Astrocyte (in vitro differentiated cells and primary cell): ENCODE results near the gene SYT6. TPM values are rescaled to one million over a fixed set of nuclear protein-coding genes. Genes with fewer than 3 reads are reported as not detected.
A peak's percentile ranks its signal among the peaks of the same experiment; 100 is the strongest.

ENCODE experiments used
- DNase-seq: peaks from one replicate; pipeline ENCODE4 v3.0.0-alpha.2; 2010; ENCODE audit warnings: low read depth
- FAIRE-seq: peaks from 2 replicates; lab custom pipeline; 2011; peaks lifted over from hg19 to GRCh38; lab: Jason Lieb, UNC
- H2AFZ ChIP-seq: 2 replicates; pipeline ENCODE4 v1.6.0; 2012; ENCODE audit warnings: low read depth, low read length, inconsistent platforms
- H3K27ac ChIP-seq: 2 replicates; pipeline ENCODE4 v1.5.1; 2011; ENCODE audit warnings: low read depth, low read length, inconsistent platforms
- H3K27me3 ChIP-seq: 2 replicates; pipeline ENCODE4 v1.6.0; 2011; ENCODE audit warnings: low read length, inconsistent platforms; ENCODE audit not compliant: insufficient read depth
- H3K36me3 ChIP-seq: 2 replicates; pipeline ENCODE4 v1.5.1; 2011; ENCODE audit warnings: low read length, inconsistent platforms; ENCODE audit not compliant: insufficient read depth
- H3K4me1 ChIP-seq: 2 replicates; pipeline ENCODE4 v1.5.1; 2011; ENCODE audit warnings: low read length, inconsistent platforms; ENCODE audit not compliant: insufficient read depth
- H3K4me2 ChIP-seq: 2 replicates; pipeline ENCODE4 v1.6.0; 2012; ENCODE audit warnings: low read length, inconsistent platforms
- H3K4me3 ChIP-seq: 2 replicates; pipeline ENCODE4 v1.5.1; 2011; ENCODE audit warnings: low read depth, mild to moderate bottlenecking, low read length, inconsistent platforms; ENCODE audit not compliant: insufficient read depth
- H3K79me2 ChIP-seq: 2 replicates; pipeline ENCODE4 v1.6.0; 2012; ENCODE audit warnings: mild to moderate bottlenecking, low read length, inconsistent platforms; ENCODE audit not compliant: insufficient read depth
- H3K9ac ChIP-seq: 2 replicates; pipeline ENCODE4 v1.6.0; 2012; ENCODE audit warnings: mild to moderate bottlenecking, low read length, inconsistent platforms
- H3K9me3 ChIP-seq: 2 replicates; pipeline ENCODE4 v1.5.1; 2012; ENCODE audit warnings: low read depth, mild to moderate bottlenecking, low read length, inconsistent platforms; ENCODE audit not compliant: insufficient read depth
- H4K20me1 ChIP-seq: 2 replicates; pipeline ENCODE4 v1.6.0; 2012; ENCODE audit warnings: low read length, inconsistent platforms; ENCODE audit not compliant: insufficient read depth
- H3K27ac Mint-ChIP-seq: one replicate; pipeline ENCODE4 v1.8.0; 2021; ENCODE audit warnings: mild to moderate bottlenecking, mixed read lengths; ENCODE audit not compliant: unreplicated experiment
- H3K27me3 Mint-ChIP-seq: one replicate; pipeline ENCODE4 v1.8.0; 2021; ENCODE audit warnings: low read depth, mixed read lengths; ENCODE audit not compliant: unreplicated experiment
- H3K36me3 Mint-ChIP-seq: one replicate; pipeline ENCODE4 v1.8.0; 2021; ENCODE audit warnings: low read depth, mixed read lengths; ENCODE audit not compliant: unreplicated experiment
- H3K4me1 Mint-ChIP-seq: one replicate; pipeline ENCODE4 v1.8.0; 2021; ENCODE audit warnings: low read depth, mixed read lengths; ENCODE audit not compliant: unreplicated experiment
- H3K4me3 Mint-ChIP-seq: one replicate; pipeline ENCODE4 v1.8.0; 2021; ENCODE audit warnings: mild to moderate bottlenecking, moderate library complexity, mixed read lengths; ENCODE audit not compliant: unreplicated experiment
- H3K9me3 Mint-ChIP-seq: one replicate; pipeline ENCODE4 v1.8.0; 2021; ENCODE audit warnings: mild to moderate bottlenecking, mixed read lengths; ENCODE audit not compliant: unreplicated experiment
- CTCF ChIP-seq: IDR thresholded peaks from 2 replicates; pipeline ENCODE4 v1.5.1; 2011; ENCODE audit warnings: low read depth, mild to moderate bottlenecking, inconsistent platforms, low read length, moderate library complexity; ENCODE audit not compliant: insufficient read depth
- EZH2 ChIP-seq: IDR thresholded peaks from 2 replicates; pipeline ENCODE4 v1.6.1; 2012; ENCODE audit warnings: mild to moderate bottlenecking, low read length, inconsistent platforms; ENCODE audit not compliant: insufficient read depth
- total RNA-seq: library from RNA; stranded (reverse); gene quantifications from 2 replicates; pipeline ENCODE4 v1.2.1, GENCODE V29; 2021

SYT6 gene
- total RNA-seq, 1 donor from 2014 or later, result 0.39 TPM

GRCh38 chr1:114155706-114156105, 2.0 kb upstream of the SYT6 start:
- H3K4me3 ChIP-seq, result no peak overlapping the region
- Mint-ChIP-seq H3K27ac (no peak overlapping the region), H3K4me3 (peak overlapping the region; percentile 4), H3K36me3 (peaks cover 2% of the 10 kb centered on the region), H3K9me3 (peaks cover 5% of the 10 kb centered on the region), H3K27me3 (peaks cover 78% of the 10 kb centered on the region), H3K4me1 (no peaks in the 10 kb centered on the region)
- peaks cover 78% of the 10 kb centered on the region for H3K27me3 ChIP-seq
- peaks cover 24% of the 10 kb centered on the region for H3K4me1 ChIP-seq
- no peaks in the 10 kb centered on the region for H3K36me3 ChIP-seq
- no peak overlapping the region for H3K27ac ChIP-seq
- H3K79me2 ChIP-seq, result no peaks in the 10 kb centered on the region
- no peaks in the 10 kb centered on the region for H3K9me3 ChIP-seq
- FAIRE-seq (no peak), DNase-seq (no peak)
- H3K4me2 ChIP-seq, result no peak overlapping the region
- H3K9ac ChIP-seq, result no peak overlapping the region
- no peak overlapping the region for H2AFZ ChIP-seq
- H4K20me1 ChIP-seq, result no peaks in the 10 kb centered on the region
- TF ChIP-seq EZH2 (no peak), CTCF (no peak)

DNA sequence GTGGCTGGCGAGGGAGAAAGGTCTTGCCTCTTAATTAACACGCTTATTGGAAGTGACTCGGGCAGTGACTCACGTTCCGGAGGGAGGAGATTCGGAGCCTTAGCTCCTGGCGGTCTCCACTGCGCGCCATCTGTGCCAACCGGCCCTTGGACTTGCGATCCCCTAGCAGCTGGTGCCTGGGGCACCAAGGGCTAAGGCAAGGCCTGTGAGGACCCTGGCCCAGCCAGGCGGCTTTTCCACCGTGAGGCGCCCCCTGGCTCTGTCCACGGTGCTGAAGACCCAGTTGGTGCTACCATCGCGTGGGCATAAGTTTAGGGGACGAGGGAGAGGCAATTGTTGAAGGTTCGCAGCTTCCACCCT, 1.3 kb upstream of the SYT6 start:
- H3K79me2 ChIP-seq, result no peaks in the 10 kb centered on the region
- H3K27me3 Mint-ChIP-seq, result peaks cover 77% of the 10 kb centered on the region
- H3K36me3 Mint-ChIP-seq, result peaks cover 2% of the 10 kb centered on the region
- no peaks in the 10 kb centered on the region for H4K20me1 ChIP-seq
- peaks cover 80% of the 10 kb centered on the region for H3K27me3 ChIP-seq
- no peak for TF ChIP-seq EZH2
- TF ChIP-seq CTCF, result no peak
- no peak overlapping the region for H3K27ac ChIP-seq
- no peak overlapping the region for H3K27ac Mint-ChIP-seq
- H3K4me1 Mint-ChIP-seq, result peaks cover 4% of the 10 kb centered on the region
- no peaks in the 10 kb centered on the region for H3K36me3 ChIP-seq
- H3K9me3 ChIP-seq, result no peaks in the 10 kb centered on the region
- peaks cover 5% of the 10 kb centered on the region for H3K9me3 Mint-ChIP-seq
- no peak overlapping the region for H3K9ac ChIP-seq
- no peak overlapping the region for H3K4me3 Mint-ChIP-seq
- no peak overlapping the region for H2AFZ ChIP-seq
- DNase-seq, result peak; percentile 12
- H3K4me3 ChIP-seq, result no peak overlapping the region
- no peak for FAIRE-seq
- H3K4me2 ChIP-seq, result peak overlapping the region; percentile 83
- peaks cover 24% of the 10 kb centered on the region for H3K4me1 ChIP-seq

DNA sequence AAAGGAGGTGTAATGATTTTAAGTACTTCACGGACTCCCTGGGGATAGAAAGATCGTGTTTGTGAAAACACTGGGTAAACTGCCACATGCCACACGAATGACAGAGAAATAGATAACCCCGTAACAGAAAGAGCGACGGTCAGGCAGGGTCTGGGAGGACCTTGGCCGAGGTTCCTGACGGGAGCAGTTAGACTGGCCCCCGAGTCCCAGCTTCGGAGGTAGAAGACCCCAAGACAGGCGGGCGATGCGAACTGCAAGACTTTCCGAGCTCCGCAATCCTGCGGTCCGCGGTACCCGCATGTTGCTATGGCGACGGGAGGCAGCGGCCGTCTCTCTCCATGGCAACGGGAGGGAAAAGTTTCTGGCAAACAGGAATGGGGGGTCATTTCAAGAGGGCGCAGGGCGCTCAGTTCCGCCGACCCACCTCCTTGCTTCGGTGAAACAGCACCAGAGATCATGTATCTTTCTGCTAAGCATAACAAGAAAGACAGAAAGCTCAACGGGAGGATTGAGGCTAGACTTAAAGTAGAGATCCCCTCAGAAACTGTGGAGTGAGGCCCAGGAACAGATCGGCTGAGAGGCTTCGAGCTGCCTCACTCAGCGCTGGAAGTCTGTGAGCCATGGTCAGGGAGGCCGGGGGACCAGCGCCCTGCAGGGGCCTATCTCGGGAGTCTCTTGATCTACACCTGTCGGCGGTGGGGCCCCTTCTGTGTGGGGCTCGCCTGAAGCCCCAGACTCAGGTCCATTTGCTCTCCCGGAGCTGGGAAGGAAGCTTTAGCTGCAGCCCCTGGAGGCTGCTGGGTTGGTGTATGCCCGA, 685 bp upstream of the SYT6 start:
- Histone ChIP-seq H3K36me3 (no peaks in the 10 kb centered on the region), H3K27me3 (peaks cover 82% of the 10 kb centered on the region), H3K4me3 (no peak overlapping the region), H2AFZ (no peak overlapping the region), H4K20me1 (no peaks in the 10 kb centered on the region), H3K4me1 (peaks cover 24% of the 10 kb centered on the region), H3K79me2 (no peaks in the 10 kb centered on the region), H3K9me3 (no peaks in the 10 kb centered on the region), H3K4me2 (peak overlapping the region; percentile 83), H3K27ac (no peak overlapping the region), H3K9ac (no peak overlapping the region)
- Mint-ChIP-seq H3K27ac (no peak overlapping the region), H3K4me1 (peaks cover 6% of the 10 kb centered on the region), H3K9me3 (peaks cover 5% of the 10 kb centered on the region), H3K36me3 (peaks cover 2% of the 10 kb centered on the region), H3K27me3 (peaks cover 76% of the 10 kb centered on the region), H3K4me3 (peak overlapping the region; percentile 41)
- DNase-seq (peak; percentile 7), FAIRE-seq (no peak)
- TF ChIP-seq CTCF (no peak), EZH2 (peak; percentile 1)
